GM20431 (cell line): ENCODE results near the gene TCEA3.
"Not testable (repeated sequence)": the region's sequence is repeated elsewhere in the genome, so short reads cannot be mapped to it uniquely, and the experiment has no call there.

ENCODE experiments used
- in situ Hi-C: fragments of 300-500 bp; cut with MseI, MboI; formaldehyde crosslinking; loops from one replicate; pipeline ENCODE4 v1.15.0; 2020; ENCODE audit warnings: low sequenced_read_pairs; ENCODE audit not compliant: unreplicated experiment

The TCEA3 gene

GRCh38 chr1:23395849-23396248 lies 28.7 kb downstream of the TCEA3 start:
- in situ Hi-C loops = no loop called here

DNA sequence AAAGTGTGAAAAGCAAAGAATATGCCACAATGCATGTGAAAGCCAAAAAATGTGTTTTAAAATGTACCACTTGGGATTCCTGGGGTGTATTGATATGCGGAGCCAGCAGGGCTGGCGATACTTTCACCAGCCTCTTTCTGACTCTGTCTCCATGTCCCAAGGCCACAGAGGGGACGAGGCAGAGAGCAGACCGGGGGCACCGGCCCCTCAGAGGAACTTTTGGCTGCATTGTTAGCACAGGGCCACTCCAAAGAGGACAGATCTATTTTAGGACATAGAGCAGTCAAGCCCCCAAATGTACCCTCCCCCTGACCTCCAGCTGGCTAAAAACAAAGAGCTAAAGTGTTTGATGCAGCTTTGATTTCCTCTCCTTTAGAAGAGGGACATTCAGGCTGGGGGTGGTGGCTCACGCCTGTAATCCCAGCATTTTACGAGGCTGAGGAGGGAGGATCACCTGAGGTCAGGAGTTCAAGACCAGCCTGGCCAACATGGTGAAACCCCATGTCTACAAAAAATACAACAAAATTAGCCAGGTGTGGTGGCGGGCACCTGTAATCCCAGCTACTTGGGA lies 29.3 kb downstream of the TCEA3 start:
- in situ Hi-C loops = no loop called here

DNA sequence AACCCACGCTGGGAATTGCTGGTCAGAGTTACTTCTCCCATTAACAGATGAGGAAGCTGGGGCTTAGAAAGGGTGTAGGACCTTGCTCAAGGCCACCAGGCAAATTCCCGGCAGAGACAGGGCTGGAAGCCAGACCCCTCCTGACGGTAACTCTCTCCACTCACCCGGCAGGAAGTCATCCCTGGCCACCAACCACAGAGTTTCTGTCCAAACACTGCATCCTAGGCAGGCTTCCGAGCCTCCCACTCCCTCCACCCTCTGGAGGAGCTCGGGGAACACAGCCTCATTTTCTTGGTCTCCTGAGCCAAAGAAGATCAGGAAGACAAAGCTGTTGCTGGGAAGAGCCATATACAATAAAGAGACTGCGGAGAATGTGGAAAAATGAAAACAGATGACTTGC lies 29.9 kb downstream of the TCEA3 start:
- in situ Hi-C loops = no loop called here

DNA sequence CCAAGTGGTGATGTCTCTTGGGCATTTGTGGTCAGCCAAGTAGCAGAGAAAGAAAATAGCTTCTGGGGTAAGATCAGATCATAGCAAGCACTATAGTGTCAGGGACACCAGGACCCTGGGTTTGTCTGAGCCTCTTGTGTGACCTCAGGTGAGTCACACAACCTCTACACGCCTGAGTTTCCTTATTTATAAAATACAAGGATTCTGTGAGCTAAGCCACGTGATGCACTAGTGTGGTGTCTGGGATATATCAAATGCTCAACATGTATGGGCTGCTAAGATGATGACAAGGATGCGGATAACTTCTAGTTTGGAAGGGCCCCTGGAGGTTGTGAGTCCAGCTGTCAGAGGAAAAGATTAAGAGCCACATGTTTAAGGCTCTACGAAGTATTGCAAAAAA lies 30.4 kb downstream of the TCEA3 start:
- in situ Hi-C loops = no loop called here

GRCh38 chr1:23393706-23394105 lies 30.8 kb downstream of the TCEA3 start:
- in situ Hi-C loops = no loop called here

GRCh38 chr1:23392125-23392855 lies 32.3 kb downstream of the TCEA3 start:
- in situ Hi-C loops = no loop called here

GRCh38 chr1:23389837-23390321 lies 34.7 kb downstream of the TCEA3 start:
- in situ Hi-C loops = no loop called here

GRCh38 chr1:23387494-23387893 lies 37.1 kb downstream of the TCEA3 start:
- in situ Hi-C loops = no loop called here

DNA sequence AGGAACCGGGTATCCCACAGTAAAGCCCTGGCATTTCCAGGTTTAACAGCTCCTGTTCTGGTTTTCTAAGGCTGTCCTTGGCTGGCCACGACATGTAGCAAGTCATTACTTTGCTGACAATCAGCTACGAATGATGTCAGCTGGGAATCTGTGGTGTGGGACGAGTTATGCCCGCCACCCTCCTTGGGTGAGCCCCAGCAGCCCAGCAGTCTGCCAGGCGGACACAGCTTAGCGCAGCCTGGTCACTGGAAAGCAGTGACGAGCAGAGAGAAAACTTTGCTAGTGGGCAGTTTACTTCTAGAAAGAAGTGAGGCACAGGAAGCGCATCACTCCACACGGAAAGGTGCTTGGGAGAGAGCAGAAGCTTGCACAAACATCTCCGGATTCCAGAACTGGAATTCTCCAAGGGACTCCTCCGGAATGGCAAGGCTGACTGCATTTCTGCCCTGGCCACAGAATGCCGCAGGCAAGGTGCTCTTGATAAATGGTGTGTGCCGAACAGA lies 39.4 kb downstream of the TCEA3 start:
- in situ Hi-C loops = no loop called here

DNA sequence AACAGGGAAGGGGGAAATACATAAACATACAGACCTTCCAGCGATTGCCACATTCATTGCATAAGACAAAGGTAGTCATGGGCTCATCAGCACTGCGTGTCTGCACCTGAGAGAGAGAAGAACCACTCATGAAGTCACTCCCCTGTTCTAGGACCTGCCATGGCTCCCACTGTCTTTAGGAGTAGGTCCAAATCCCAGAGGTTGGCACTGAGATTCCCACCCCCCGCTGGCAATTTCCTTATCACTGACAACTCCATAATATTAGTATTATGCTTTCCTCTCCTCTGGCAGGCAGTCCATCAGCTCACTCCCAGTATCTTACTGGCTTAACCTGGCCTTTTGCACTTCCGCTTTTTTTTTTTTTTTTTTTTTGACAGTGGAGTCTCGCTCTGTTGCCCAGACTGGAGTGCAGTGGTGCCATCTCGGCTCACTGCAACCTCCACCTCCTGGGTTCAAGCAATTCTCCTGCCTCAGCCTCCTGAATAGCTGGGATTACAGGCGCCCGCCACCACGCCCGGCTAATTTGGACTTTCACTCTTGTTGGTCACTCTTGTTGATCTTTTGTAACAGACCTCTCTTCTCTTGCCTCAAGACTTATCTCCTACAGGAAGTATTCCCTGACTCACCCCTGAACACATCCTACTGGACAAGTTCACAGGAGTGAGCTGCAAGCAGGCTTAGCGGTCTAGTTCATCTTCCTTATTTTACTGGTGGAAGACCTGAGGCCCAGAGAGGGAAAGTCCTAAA lies 40.1 kb downstream of the TCEA3 start:
- in situ Hi-C loops = no loop called here

- in situ Hi-C loops = no loop called here
Measured at GRCh38 chr1:23383577-23384311, 40.8 kb downstream of the TCEA3 start.

- in situ Hi-C loops = no loop called here
Measured at GRCh38 chr1:23381233-23381885, 43.2 kb downstream of the TCEA3 start.

GRCh38 chr1:23380719-23381118 lies 43.8 kb downstream of the TCEA3 start:
- in situ Hi-C loops = no loop called here

DNA sequence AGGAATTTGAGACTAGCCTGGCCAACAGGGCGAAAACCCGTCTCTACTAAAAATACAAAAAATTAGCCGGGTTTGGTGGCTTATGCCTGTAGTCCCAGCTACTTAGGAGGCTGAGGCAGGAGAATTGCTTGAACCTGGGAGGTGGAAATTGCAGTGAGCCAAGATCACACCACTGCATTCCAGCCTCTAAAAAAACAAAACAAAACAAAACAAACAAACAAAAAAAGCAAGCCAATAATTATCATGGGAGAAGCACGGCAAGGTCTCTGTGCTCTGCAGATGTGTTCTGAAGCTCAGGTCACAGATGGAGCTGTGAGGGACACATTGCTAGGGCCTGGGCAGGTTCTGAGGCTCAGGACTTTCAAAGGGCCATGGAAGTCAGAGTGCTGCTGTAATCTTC lies 44.3 kb downstream of the TCEA3 start:
- in situ Hi-C loops = not testable (repeated sequence)

- in situ Hi-C loops = no loop called here
Measured at GRCh38 chr1:23376890-23377811, 47.4 kb downstream of the TCEA3 start.

GRCh38 chr1:23374079-23374735 lies 50.3 kb downstream of the TCEA3 start:
- in situ Hi-C loops = not testable (repeated sequence)

DNA sequence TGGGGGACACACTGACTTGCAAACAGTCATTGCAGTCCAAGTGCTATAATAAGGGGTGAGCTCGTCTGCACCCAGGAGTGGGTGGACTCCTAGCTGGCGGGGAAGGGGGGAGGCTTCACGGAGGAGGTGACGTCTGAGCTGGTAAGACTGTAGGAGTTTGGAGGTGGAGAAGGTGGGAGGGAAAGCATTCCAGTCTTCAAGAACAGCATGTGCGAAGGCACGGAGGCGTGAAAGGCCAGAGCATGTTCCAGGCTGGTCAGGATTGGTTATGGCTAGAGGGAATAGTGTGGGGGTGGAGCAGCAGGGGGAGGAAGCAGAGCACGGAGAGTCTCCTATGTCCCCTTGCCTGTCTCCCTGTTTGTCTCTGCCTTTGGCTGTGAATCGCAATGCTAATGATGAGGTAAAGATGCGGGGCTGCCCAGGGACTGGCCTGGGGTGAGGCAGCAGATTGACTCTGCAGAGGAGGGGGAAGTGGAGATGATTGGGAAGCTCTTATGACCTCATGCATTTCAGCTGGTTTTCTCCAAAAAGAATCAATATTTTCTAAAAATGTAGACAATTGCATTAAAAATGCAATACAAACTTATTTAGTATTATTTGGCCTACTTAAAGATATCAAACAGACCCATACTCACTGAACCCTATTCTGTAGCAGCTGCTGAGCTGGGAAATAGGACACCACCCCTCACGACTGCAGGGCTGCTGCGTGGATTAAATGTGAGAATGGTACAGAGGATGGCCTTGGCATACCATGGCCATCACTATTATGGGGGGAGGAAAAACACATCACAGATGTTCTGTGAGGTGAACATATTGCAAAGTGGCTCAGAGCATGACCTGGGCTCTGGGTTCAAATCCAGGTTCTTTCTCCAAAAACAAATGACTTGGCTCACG lies 52.3 kb downstream of the TCEA3 start:
- in situ Hi-C loops = no loop called here
